GM10847 (cell line): Measurements from ENCODE around the gene NOC4L.

Experiments used
- POLR2A ChIP-seq: IDR thresholded peaks from 2 replicates; pipeline ENCODE4 v1.6.1; 2011; ENCODE audit not compliant: insufficient read length; ENCODE audit errors: extremely low read depth

NOC4L gene

DNA sequence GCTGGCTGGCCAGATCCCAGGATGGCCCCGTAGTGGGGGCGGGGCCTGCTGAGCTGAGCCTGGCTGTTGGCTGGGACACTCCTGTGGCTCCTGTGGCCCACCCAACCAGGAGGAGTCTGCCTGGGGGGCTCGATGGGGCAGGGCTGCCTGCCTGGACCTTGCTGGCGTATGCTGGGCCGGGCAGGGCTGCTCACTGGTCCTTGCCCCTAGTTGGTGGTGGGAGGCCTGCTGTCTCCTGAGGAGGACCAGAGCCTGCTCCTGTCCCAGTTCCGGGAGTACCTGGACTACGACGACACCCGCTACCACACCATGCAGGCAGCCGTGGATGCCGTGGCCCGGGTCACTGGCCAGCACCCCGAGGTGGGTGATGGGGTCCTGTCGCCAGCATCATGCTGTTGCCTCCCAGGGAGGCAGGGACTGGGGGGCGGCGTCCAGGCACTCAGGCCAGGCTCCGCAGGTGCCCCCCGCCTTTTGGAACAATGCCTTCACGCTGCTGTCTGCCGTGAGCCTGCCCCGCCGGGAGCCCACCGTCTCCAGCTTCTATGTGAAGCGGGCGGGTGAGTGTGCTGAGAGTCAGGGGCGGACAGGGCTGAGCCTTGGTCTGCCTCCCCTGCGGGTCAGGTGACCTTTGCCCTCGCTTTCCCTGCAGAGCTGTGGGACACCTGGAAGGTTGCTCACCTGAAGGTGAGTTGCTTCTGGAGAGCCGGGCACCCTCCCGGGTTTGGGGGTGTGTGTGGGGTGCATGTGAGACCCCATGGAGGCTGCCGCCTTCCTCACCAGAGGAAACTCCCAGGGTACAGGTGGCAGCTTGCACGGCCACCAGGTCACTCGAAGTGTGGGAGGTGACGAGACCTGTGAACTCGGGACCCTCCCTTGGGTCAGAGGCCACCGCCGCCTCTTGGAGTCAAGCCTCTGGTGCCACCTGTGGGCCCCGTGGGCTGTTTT lies 3.4 kb downstream of the NOC4L start:
- no peak for TF ChIP-seq POLR2A

GRCh38 chr12:132148368-132149045 lies 4.2 kb downstream of the NOC4L start:
- TF ChIP-seq POLR2A: no peak

GRCh38 chr12:132150780-132151144 lies 6.5 kb downstream of the NOC4L start:
- no peak for TF ChIP-seq POLR2A

- no peak for TF ChIP-seq POLR2A
Observed at GRCh38 chr12:132151145-132151765, 7.0 kb downstream of the NOC4L start.

DNA sequence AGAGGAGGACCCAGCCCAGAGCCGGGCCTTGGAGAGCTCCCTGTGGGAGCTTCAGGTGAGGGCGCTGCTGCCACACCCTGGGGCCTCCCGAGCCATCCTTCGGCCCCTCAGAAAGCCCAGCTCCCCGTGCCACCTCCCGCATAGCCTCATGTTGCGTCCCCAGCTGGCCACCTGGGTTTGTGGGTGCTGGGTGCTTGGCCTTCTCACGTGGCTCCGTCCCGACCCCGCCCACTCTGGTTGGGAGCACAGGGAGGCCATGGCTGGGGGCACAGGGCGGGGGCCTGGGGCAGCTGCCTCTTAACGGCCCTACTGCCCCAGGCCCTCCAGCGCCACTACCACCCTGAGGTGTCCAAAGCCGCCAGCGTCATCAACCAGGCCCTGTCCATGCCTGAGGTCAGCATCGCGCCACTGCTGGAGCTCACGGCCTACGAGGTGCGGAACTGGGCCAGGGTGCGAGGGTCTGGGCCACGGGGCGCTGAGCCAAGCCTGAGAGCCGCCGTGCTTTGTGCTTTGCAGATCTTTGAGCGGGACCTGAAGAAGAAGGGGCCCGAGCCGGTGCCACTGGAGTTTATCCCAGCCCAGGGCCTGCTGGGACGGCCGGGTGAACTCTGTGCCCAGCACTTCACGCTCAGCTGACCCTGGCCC lies 7.6 kb downstream of the NOC4L start:
- TF ChIP-seq POLR2A: no peak

DNA sequence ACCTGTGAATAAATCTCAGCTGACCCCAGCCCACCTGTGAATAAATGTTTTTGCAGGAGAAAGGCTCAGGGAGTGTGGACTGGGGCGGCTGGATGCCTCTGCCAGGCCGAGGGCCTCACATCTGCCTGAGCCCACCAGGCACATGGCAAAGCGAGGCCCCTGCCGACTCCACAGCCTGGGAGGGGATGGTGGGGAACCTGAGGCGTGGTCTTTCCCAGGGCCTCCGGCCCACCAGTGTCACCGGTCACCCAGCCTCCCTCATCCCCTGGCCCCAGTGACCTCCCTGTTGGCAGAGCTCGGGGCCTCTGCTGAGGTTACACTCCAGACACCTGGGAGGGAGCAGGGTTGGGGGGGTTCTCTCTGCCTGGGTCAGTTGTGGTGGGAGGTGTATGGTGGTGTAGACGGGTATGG lies 8.2 kb downstream of the NOC4L start:
- no peak for TF ChIP-seq POLR2A

GRCh38 chr12:132152953-132153352 lies 8.7 kb downstream of the NOC4L start:
- no peak for TF ChIP-seq POLR2A

DNA sequence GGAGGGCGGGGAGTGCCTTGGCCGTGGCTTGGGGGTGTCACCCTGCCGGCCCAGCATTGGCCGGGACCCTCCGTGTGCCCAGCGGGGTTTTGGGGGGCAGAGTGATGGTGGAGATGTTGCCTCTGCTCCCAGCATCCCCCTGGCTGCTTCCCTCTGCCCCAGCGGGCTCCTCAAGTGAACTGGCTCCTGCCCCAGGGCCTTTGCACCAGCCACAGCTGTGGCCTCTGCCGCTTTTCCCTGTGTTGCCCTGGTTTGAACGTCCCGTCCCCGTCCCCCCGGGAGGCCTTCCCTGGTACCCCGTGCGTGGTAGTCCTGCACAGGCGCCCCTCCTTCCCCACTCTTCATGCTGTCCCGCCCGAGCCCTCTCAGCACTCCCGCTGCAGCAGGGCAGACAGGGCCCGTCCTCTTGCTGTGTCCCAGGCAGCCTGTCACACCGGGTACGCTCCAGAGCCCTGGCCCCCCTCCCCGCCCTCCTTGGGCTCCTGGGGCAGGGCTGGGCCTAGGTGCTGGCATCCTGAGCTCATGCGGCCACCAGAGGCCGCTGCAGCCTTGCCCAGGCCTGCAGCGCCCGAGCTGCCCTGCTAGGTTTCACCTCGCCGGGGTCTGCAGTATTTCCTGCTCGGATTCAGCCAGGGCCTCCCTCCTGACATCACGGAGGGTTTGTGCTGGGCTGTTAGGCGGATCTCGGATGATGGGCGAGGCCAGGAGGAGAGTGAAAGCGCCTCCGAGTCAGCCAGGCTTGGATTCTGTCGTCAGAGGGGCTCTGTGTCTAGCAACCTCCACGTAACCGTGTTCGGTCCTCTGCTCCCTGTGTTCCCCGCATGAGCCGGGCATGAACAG lies 9.5 kb downstream of the NOC4L start:
- no peak for TF ChIP-seq POLR2A

DNA sequence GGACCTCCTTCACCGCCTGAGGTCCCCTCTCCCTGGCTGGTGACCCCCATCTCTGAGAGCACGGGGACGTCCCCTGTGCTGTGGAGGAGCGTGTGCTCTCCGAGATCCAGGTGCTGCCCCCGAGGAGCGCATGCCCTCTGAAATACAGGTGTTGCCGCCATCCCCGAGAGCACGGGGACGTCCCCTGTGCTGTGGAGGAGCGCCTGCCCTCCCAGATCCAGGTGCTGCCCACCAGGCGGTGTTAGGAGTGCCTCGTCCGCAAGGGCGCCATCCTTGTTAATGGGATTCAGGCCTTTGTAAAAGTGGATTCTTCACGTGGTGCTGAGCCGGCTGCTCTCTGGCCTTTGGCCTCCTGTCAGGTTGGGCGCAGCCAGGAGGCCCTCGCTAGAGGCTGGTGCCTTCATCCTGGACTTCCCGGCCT lies 10.1 kb downstream of the NOC4L start:
- TF ChIP-seq POLR2A: no peak

DNA sequence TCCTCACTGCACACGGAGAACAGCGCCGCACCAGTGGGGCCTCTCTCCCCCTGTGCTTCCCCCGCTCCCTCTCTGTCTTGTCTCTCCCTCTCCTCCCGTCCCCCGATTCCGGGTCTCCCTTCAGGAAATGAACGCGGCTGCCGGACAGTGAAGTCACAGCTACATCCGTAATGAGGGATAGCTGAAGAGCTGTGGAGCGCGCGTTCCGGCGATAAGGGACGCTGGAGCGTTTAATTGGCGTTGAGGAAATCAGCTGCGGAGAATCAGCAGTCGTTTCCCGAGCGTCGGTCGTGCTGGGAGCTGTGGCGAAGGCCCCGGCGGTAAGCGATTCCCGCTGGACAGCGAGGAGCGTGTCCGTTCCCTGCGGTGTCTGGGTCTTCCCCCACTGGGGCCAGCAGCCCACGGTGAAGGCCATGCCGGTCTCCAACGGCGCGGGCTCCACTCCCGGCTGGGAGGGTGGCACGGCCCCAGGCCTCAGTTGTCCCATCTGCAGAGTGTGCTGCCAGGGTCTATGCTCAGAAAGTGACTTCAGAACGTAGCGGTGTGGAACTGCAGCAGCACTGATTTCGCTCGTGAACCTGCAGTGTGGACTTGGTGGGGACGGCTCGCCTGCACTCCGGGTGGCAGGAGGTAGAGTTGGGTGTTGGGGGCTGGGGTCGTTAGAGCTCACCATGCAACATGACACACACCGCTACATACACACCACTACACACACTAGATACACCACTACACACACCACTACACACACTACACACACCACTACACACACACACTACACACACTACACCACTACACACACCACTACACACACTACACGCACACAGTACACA lies 10.9 kb downstream of the NOC4L start:
- no peak for TF ChIP-seq POLR2A

DNA sequence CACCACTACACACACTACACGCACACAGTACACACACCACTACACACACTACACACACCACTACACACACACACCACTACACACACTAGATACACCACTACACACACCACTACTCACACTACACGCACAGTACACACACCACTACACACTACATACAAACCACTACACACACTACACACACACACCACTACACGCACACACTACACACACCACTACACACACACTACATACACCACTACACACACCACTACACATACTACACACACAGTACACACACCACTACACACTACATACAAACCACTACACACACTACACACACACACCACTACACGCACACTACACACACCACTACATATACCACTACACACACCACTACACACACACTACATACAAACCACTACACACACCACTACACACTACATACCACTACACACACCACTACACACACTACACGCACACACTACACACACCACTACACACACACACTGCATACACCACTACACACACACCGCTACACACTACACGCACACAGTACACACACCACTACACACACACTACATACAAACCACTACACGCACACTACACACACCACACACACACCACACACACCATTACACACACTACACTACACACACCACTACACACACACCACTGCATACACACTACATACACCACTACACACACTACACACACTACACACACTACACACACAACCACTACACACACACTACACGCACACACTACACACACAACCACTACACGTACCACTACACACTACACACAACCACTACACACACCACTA lies 11.7 kb downstream of the NOC4L start:
- no peak for TF ChIP-seq POLR2A

- no peak for TF ChIP-seq POLR2A
Observed at GRCh38 chr12:132156573-132157325, 12.5 kb downstream of the NOC4L start.
